ENCODE results near the gene CD79B. TPM values are rescaled to one million over a fixed set of nuclear protein-coding genes. Genes with fewer than 3 reads are reported as not detected.

Gene CD79B
- total RNA-seq (ENCODE audit: low replicate concordance), result not detected in 2 replicates

- no peak within 1 kb of the TSS for H3K4me3 ChIP-seq (ENCODE audit: low read depth, low read length)
- DNase-seq (ENCODE audit: low read depth), result no peak
- TF ChIP-seq CTCF (IDR thresholded peaks at IDR 0.05; ENCODE audit: insufficient read depth, low read length), result no peak
Observed at GRCh38 chr17:63931981-63932561, at the start of gene CD79B. Gene CD79B (minus strand): TSS chr17:63932331. CDS start chr17:63932261, 70 bp downstream.

- no peak for TF ChIP-seq CTCF (IDR thresholded peaks at IDR 0.05; ENCODE audit: insufficient read depth, low read length)
- H3K4me3 ChIP-seq (ENCODE audit: low read depth, low read length), result no peak overlapping the region
- DNase-seq (ENCODE audit: low read depth), result no peak
Observed at GRCh38 chr17:63978272-63979200, 46.4 kb upstream of the CD79B start.

- H3K4me3 ChIP-seq (ENCODE audit: low read depth, low read length), result no peak overlapping the region
- no peak for TF ChIP-seq CTCF (IDR thresholded peaks at IDR 0.05; ENCODE audit: insufficient read depth, low read length)
- DNase-seq (ENCODE audit: low read depth), result no peak
Observed at GRCh38 chr17:63976702-63977101, 44.6 kb upstream of the CD79B start.

GRCh38 chr17:63975541-63976092, 43.5 kb upstream of the CD79B start:
- no peak for DNase-seq (ENCODE audit: low read depth)
- no peak for TF ChIP-seq CTCF (IDR thresholded peaks at IDR 0.05; ENCODE audit: insufficient read depth, low read length)
- H3K4me3 ChIP-seq (ENCODE audit: low read depth, low read length), result no peak overlapping the region

GRCh38 chr17:63974594-63975192, 42.6 kb upstream of the CD79B start:
- TF ChIP-seq CTCF (IDR thresholded peaks at IDR 0.05; ENCODE audit: insufficient read depth, low read length), result no peak
- peak; percentile 52 for DNase-seq (ENCODE audit: low read depth)
- no peak overlapping the region for H3K4me3 ChIP-seq (ENCODE audit: low read depth, low read length)

GRCh38 chr17:63973930-63974593, 41.9 kb upstream of the CD79B start:
- no peak for DNase-seq (ENCODE audit: low read depth)
- no peak overlapping the region for H3K4me3 ChIP-seq (ENCODE audit: low read depth, low read length)
- TF ChIP-seq CTCF (IDR thresholded peaks at IDR 0.05; ENCODE audit: insufficient read depth, low read length), result no peak
